GM23248 (cell line): ENCODE results near the gene ANKS1B. TPM values are rescaled to one million over a fixed set of nuclear protein-coding genes. Genes with fewer than 3 reads are reported as not detected.

Experiments used
- DNase-seq: peaks from one replicate; pipeline ENCODE4 v3.0.0-alpha.2; 2015
- H2AFZ ChIP-seq: fragments of 200-600 bp; sonication (generic); 2 replicates; pipeline ENCODE4 v1.6.1; 2016; ENCODE audit warnings: antibody characterized with exemption
- H3F3A ChIP-seq: fragments of 200-600 bp; sonication (generic); 2 replicates; pipeline ENCODE4 v1.6.1; 2016; ENCODE audit warnings: mild to moderate bottlenecking, antibody characterized with exemption, mixed run types; ENCODE audit not compliant: insufficient read depth
- H3K27ac ChIP-seq: fragments of 200-600 bp; sonication (generic); 2 replicates; pipeline ENCODE4 v1.5.1; 2016; ENCODE audit warnings: mild to moderate bottlenecking
- H3K27me3 ChIP-seq: fragments of 200-600 bp; sonication (generic); replicated peaks from 2 replicates; pipeline ENCODE4 v1.6.1; 2016; ENCODE audit warnings: mild to moderate bottlenecking; ENCODE audit not compliant: insufficient read depth
- H3K36me3 ChIP-seq: fragments of 200-600 bp; sonication (generic); 2 replicates; pipeline ENCODE4 v1.6.1; 2016; ENCODE audit warnings: low read depth, mild to moderate bottlenecking
- H3K4me1 ChIP-seq: fragments of 200-600 bp; sonication (generic); 2 replicates; pipeline ENCODE4 v1.6.1; 2016; ENCODE audit warnings: mild to moderate bottlenecking; ENCODE audit not compliant: insufficient read depth
- H3K4me2 ChIP-seq: fragments of 200-600 bp; sonication (generic); one replicate; pipeline ENCODE4 v1.6.1; 2016; ENCODE audit warnings: mild to moderate bottlenecking; ENCODE audit not compliant: unreplicated experiment
- H3K4me3 ChIP-seq: fragments of 200-600 bp; sonication (generic); 2 replicates; pipeline ENCODE4 v1.5.1; 2016; ENCODE audit warnings: mild to moderate bottlenecking
- H3K79me2 ChIP-seq: fragments of 200-600 bp; sonication (generic); 2 replicates; pipeline ENCODE4 v1.6.1; 2016; ENCODE audit warnings: mild to moderate bottlenecking; ENCODE audit not compliant: insufficient read depth
- H3K9ac ChIP-seq: fragments of 200-600 bp; sonication (generic); 2 replicates; pipeline ENCODE4 v1.6.1; 2016; ENCODE audit warnings: mild to moderate bottlenecking
- H3K9me2 ChIP-seq: fragments of 200-600 bp; sonication (generic); 2 replicates; pipeline ENCODE4 v1.6.1; 2016; ENCODE audit warnings: mixed run types, mild to moderate bottlenecking, moderate library complexity; ENCODE audit not compliant: insufficient read depth
- H3K9me3 ChIP-seq: fragments of 200-600 bp; sonication (generic); one replicate; pipeline ENCODE4 v1.6.1; 2017; ENCODE audit warnings: low read depth
- H4K20me1 ChIP-seq: fragments of 200-600 bp; sonication (generic); 2 replicates; pipeline ENCODE4 v1.6.0; 2016; ENCODE audit not compliant: insufficient read depth
- EZH2 ChIP-seq: fragments of 200-600 bp; sonication (generic); IDR thresholded peaks from 2 replicates; pipeline ENCODE4 v1.6.1; 2018; ENCODE audit warnings: antibody characterized with exemption, mild to moderate bottlenecking; ENCODE audit not compliant: insufficient read depth, poor library complexity, severe bottlenecking
- EZH2phosphoT487 ChIP-seq: fragments of 200-600 bp; sonication (generic); IDR thresholded peaks from 2 replicates; pipeline ENCODE4 v1.6.1; 2018; ENCODE audit warnings: antibody characterized with exemption, moderate library complexity, mild to moderate bottlenecking, low read depth; ENCODE audit not compliant: insufficient read depth
- WGBS, 2 experiments: methylation state at CpG; one replicate each; pipeline ENCODE4 v1.1.6; 2015 to 2017; ENCODE audit warnings: low lambda C conversion rate in 2 of 2, low coverage in 1 of 2; ENCODE audit errors: missing lambda C conversion rate in 2 of 2; 5-methylcytosine and 5-hydroxymethylcytosine counted together
- in situ Hi-C: fragments of 300-500 bp; cut with MboI; formaldehyde crosslinking; loops from 2 replicates; pipeline ENCODE4 v1.15.0; 2020
- polyA plus RNA-seq: library from polyadenylated mRNA; unstranded; fragments of >200 nt; fragmentation: Nextera tagmentation; extraction: Ambion mirVana; gene quantifications from 2 replicates; pipeline ENCODE4 v1.2.1, GENCODE V29; 2016
- total RNA-seq: library from RNA; depleted of rRNA; stranded (reverse); fragments of >200 nt; shearing (Covaris generic); gene quantifications from 2 replicates; pipeline ENCODE4 v1.2.3, GENCODE V29; 2014

Gene ANKS1B
- total and polyA plus RNA-seq, 2 experiments from 2014 or later, result not detected

- Histone ChIP-seq H3K9ac (no peak overlapping the region), H3K36me3 (no peaks in the 10 kb centered on the region), H3K9me3 (no peaks in the 10 kb centered on the region), H3K9me2 (no peaks in the 10 kb centered on the region), H3K4me3 (no peak overlapping the region), H3K79me2 (no peaks in the 10 kb centered on the region), H3K27ac (no peak overlapping the region), H3K4me2 (no peak overlapping the region), H4K20me1 (no peaks in the 10 kb centered on the region), H3F3A (no peaks in the 10 kb centered on the region), H3K27me3 (no peaks in the 10 kb centered on the region), H3K4me1 (no peaks in the 10 kb centered on the region), H2AFZ (no peak overlapping the region)
- in situ Hi-C loops, result no loop called here
- peak; percentile 28 for DNase-seq
- TF ChIP-seq EZH2phosphoT487, result no peak
- no peak for TF ChIP-seq EZH2
Measured at GRCh38 chr12:99444859-99445316, 539.8 kb downstream of the ANKS1B start.

GRCh38 chr12:99442758-99443157 is 542.0 kb downstream of the ANKS1B start:
- H2AFZ ChIP-seq, result no peak overlapping the region
- H3K9ac ChIP-seq, result no peak overlapping the region

GRCh38 chr12:99439399-99439798 is 545.3 kb downstream of the ANKS1B start:
- no peaks in the 10 kb centered on the region for H3F3A ChIP-seq
- in situ Hi-C loops, result no loop called here
- H3K9me3 ChIP-seq, result no peaks in the 10 kb centered on the region
- H3K27me3 ChIP-seq, result no peaks in the 10 kb centered on the region
- no peak overlapping the region for H3K9ac ChIP-seq
- no peaks in the 10 kb centered on the region for H4K20me1 ChIP-seq
- no peaks in the 10 kb centered on the region for H3K9me2 ChIP-seq
- H3K36me3 ChIP-seq, result no peaks in the 10 kb centered on the region
- no peaks in the 10 kb centered on the region for H3K79me2 ChIP-seq
- no peaks in the 10 kb centered on the region for H3K4me1 ChIP-seq
- no peak overlapping the region for H3K4me2 ChIP-seq
- no peak overlapping the region for H3K4me3 ChIP-seq
- no peak overlapping the region for H3K27ac ChIP-seq
- DNase-seq, result no peak
- WGBS, 2 experiments, result 57 to 69% methylated on average over 1 of the region's 1 CpG
- TF ChIP-seq EZH2 (no peak), EZH2phosphoT487 (no peak)
- no peak overlapping the region for H2AFZ ChIP-seq

More at GRCh38 chr12:99442758-99443157, 542.0 kb downstream of the ANKS1B start:
- no peaks in the 10 kb centered on the region for H3K36me3 ChIP-seq
- H3K9me2 ChIP-seq, result no peaks in the 10 kb centered on the region
- DNase-seq, result no peak
- no peaks in the 10 kb centered on the region for H4K20me1 ChIP-seq
- H3K4me3 ChIP-seq, result no peak overlapping the region
- no peak for TF ChIP-seq EZH2phosphoT487
- TF ChIP-seq EZH2, result no peak
- no peak overlapping the region for H3K4me2 ChIP-seq
- 41 to 42% methylated on average over 3 of the region's 3 CpGs for WGBS, 2 experiments
- no peaks in the 10 kb centered on the region for H3F3A ChIP-seq
- H3K79me2 ChIP-seq, result no peaks in the 10 kb centered on the region
- no peaks in the 10 kb centered on the region for H3K27me3 ChIP-seq
- no peaks in the 10 kb centered on the region for H3K9me3 ChIP-seq
- H3K4me1 ChIP-seq, result no peaks in the 10 kb centered on the region
- no peak overlapping the region for H3K27ac ChIP-seq
- in situ Hi-C loops, result no loop called here

- in situ Hi-C loops, result no loop called here
- no peak overlapping the region for H3K4me2 ChIP-seq
- DNase-seq, result no peak
Measured at GRCh38 chr12:99436584-99436983, 548.2 kb downstream of the ANKS1B start.

More at GRCh38 chr12:99436584-99436983, 548.2 kb downstream of the ANKS1B start:
- Histone ChIP-seq H4K20me1 (no peaks in the 10 kb centered on the region), H3K36me3 (no peaks in the 10 kb centered on the region), H3K27ac (no peak overlapping the region), H3K27me3 (no peaks in the 10 kb centered on the region), H3K4me3 (no peak overlapping the region), H3K9me2 (no peaks in the 10 kb centered on the region), H3K9me3 (no peaks in the 10 kb centered on the region), H3K9ac (no peak overlapping the region), H3F3A (no peaks in the 10 kb centered on the region), H3K79me2 (no peaks in the 10 kb centered on the region), H2AFZ (no peak overlapping the region), H3K4me1 (no peaks in the 10 kb centered on the region)
- no peak for TF ChIP-seq EZH2
- TF ChIP-seq EZH2phosphoT487, result no peak
